Stimulated activated CD4-positive, alpha-beta T cell treated with anti-CD3 and anti-CD28 coated beads, Interleukin-12 subunit alpha, Interleukin-12 subunit beta, amount 100 ng/mL, for 4 hours (primary cell): ENCODE measurements around the gene BAZ2B.
"Not testable (repeated sequence)": the region's sequence is repeated elsewhere in the genome, so short reads cannot be mapped to it uniquely, and the experiment has no call there.

Source experiments
- DNase-seq: peaks from one replicate; pipeline ENCODE4 v3.0.0-alpha.2; 2020

Gene BAZ2B

GRCh38 chr2:159402160-159402559, 214.2 kb downstream of the BAZ2B start:
- not testable (repeated sequence) for DNase-seq

GRCh38 chr2:159399716-159400415, 216.5 kb downstream of the BAZ2B start:
- DNase-seq, result no peak

- DNase-seq, result no peak
These were observed 219.5 kb downstream of the BAZ2B start for GRCh38 chr2:159396799-159397198.

- no peak for DNase-seq
These were observed 233.8 kb downstream of the BAZ2B start for GRCh38 chr2:159382447-159383028.

- no peak for DNase-seq
These were observed 234.8 kb downstream of the BAZ2B start for GRCh38 chr2:159381574-159381973.

- DNase-seq, result no peak
These were observed 235.6 kb downstream of the BAZ2B start for GRCh38 chr2:159380685-159381239.

GRCh38 chr2:159379181-159379580, 237.2 kb downstream of the BAZ2B start:
- DNase-seq, result no peak

- no peak for DNase-seq
These were observed 241.1 kb downstream of the BAZ2B start for GRCh38 chr2:159375241-159375640.

- no peak for DNase-seq
These were observed 244.8 kb downstream of the BAZ2B start for GRCh38 chr2:159371506-159371905.

- DNase-seq, result no peak
These were observed 249.8 kb downstream of the BAZ2B start for GRCh38 chr2:159366538-159366937.

- DNase-seq, result no peak
These were observed 253.5 kb downstream of the BAZ2B start for GRCh38 chr2:159362816-159363251.

- DNase-seq, result no peak
These were observed 254.3 kb downstream of the BAZ2B start for GRCh38 chr2:159362094-159362493.

- not testable (repeated sequence) for DNase-seq
These were observed 254.7 kb downstream of the BAZ2B start for GRCh38 chr2:159361603-159362002.

- no peak for DNase-seq
These were observed 260.2 kb downstream of the BAZ2B start for GRCh38 chr2:159356053-159356554.

GRCh38 chr2:159351977-159352376, 264.4 kb downstream of the BAZ2B start:
- DNase-seq, result no peak

GRCh38 chr2:159349674-159350299, 266.6 kb downstream of the BAZ2B start:
- no peak for DNase-seq

- no peak for DNase-seq
These were observed 289.6 kb downstream of the BAZ2B start for GRCh38 chr2:159326569-159327255.

- no peak for DNase-seq
These were observed 293.9 kb downstream of the BAZ2B start for GRCh38 chr2:159322419-159322818.

GRCh38 chr2:159317392-159318088, 298.8 kb downstream of the BAZ2B start:
- DNase-seq, result no peak

- no peak for DNase-seq
These were observed 308.4 kb downstream of the BAZ2B start for GRCh38 chr2:159307942-159308341.

- no peak for DNase-seq
These were observed 315.8 kb downstream of the BAZ2B start for GRCh38 chr2:159300586-159300985.

- no peak for DNase-seq
These were observed 317.4 kb downstream of the BAZ2B start for GRCh38 chr2:159298967-159299366.
